ENCODE results near the gene DLX2. TPM values are rescaled to one million over a fixed set of nuclear protein-coding genes. Genes with fewer than 3 reads are reported as not detected.

DLX2 gene
- total and polyA plus RNA-seq, 10 of the 15 experiments (the other 5 are each of a cell fraction or from before 2014, with no cell fraction given), result 0.03 TPM; not detected in 9

GRCh38 chr2:172053486-172053885 lies 49.2 kb downstream of the DLX2 start (continued):
- no peak for TF ChIP-seq ATF7 (IDR thresholded peaks at IDR 0.05; ENCODE audit: low read depth)
- TF ChIP-seq BACH1 (IDR thresholded peaks at IDR 0.05; ENCODE audit: borderline replicate concordance), result no peak

DNA sequence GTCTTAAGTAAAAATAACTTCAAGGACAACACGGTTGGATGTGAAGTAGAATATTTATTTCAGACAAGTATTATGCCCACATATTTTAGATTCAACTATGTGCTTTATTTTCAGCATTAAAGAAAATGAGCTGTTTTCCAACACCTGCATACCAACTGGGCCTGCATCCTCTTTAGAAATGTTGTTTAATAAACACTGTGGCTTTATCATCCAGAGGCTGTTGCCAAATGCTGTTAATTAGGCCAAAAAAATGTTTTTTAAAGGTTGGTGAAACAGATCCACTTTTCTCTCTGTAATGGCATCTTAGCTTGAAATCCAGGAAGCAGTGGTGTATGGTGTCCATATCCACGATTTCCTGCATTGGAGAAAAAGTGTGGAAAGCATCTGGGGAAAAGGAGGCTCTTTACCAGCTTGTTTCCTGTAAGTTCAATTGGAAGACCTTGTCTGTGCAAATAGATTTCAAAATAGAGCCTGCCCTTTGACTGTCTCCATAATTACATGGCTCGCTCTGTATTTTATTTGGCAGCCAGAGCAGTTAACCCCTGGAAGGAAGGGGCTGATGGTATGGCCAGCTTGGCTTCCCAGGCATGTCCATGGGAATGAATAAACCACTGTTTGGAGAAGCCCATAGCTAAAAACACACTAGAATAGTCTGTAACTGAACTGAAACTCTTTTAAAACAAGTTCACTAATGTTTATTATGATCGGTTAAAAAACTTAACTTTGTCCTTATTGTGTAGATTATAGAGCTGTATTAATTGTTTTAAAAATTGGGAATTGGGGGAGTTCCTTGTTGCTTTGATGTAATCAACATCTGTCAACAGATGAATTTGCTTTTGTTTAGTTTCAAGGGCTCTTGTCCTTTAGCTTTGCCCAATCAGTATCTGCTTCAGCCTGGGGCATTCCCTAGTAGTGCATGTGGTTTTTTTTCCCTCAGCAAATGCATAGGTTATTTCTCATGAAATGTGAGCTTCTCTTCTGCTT lies 50.4 kb downstream of the DLX2 start:
- in situ Hi-C loops (cut with MboI) (no loop called here), intact Hi-C loops (cut with micrococcal nuclease; ENCODE audit: unreplicated experiment) (no loop called here)
- Histone ChIP-seq H3K36me3 (ENCODE audit: control insufficient read depth in 2 of 2, insufficient read depth in 2 of 2, low read length in 1 of 2) (no peaks in the 10 kb centered on the region), H3K79me2 (ENCODE audit: control insufficient read depth, insufficient read depth, low read length) (no peaks in the 10 kb centered on the region), H4K20me1 (ENCODE audit: control insufficient read depth, insufficient read depth) (no peaks in the 10 kb centered on the region), H3K4me2 (ENCODE audit: control insufficient read depth, insufficient read depth) (no peak overlapping the region), H2AFZ (ENCODE audit: control insufficient read depth, low read depth, low read length) (no peak overlapping the region), H3K27ac (ENCODE audit: control insufficient read depth, insufficient read depth) (no peak overlapping the region), H3K4me1 (ENCODE audit: control insufficient read depth, insufficient read depth, low read length) (no peaks in the 10 kb centered on the region), H3K4me3 (no peak overlapping the region), H3K9me3 (replicated peaks; ENCODE audit: control insufficient read depth, insufficient read depth, low read length) (no peaks in the 10 kb centered on the region), H3K9ac (ENCODE audit: control insufficient read depth, insufficient read depth, low read length) (no peak overlapping the region), H3K27me3 (replicated peaks in 1 of 2; ENCODE audit: control insufficient read depth in 2 of 2, insufficient read depth in 2 of 2, low read length in 1 of 2) (no peaks in the 10 kb centered on the region)
- BruUV-seq (replicated peaks), result no TSS peak
- peak; percentile 60 for TF ChIP-seq RUNX3 (IDR thresholded peaks at IDR 0.05; ENCODE audit: low read length)
- no peak for TF ChIP-seq STAT3 (IDR thresholded peaks at IDR 0.05; ENCODE audit: low read depth, low read length)
- ChIA-PET POLR2A (interaction anchor here (0.5 kb wide), 1 partner anchor 203 kb away, joined by 5 read pairs; no protein-coding TSS in a partner anchor), SMC1A (ENCODE audit: uncharacterized antibody, unreplicated experiment) (interaction anchor here (0.5 to 1.6 kb wide), 6 partner anchors 8 to 1066 kb away, joined by 3 to 5 read pairs (median 3); no protein-coding TSS in a partner anchor), RAD21 (ENCODE audit: unreplicated experiment) (no interaction called here), CTCF (interaction anchor here (1.1 to 1.3 kb wide), 2 partner anchors 15 to 33 kb away, joined by 3 to 5 read pairs; partner anchors contain the start of gene DLX1)
- FAIRE-seq (no peak), ATAC-seq (peak; percentile 62), DNase-seq (ENCODE audit: low read depth, low spot score) (no peak)
- 64% methylated on average over 4 of the region's 4 CpGs for WGBS (ENCODE audit: insufficient coverage, insufficient replicate concordance, low lambda C conversion rate, missing lambda C conversion rate)
